ENCODE data around the gene ADPRS. TPM values are rescaled to one million over a fixed set of nuclear protein-coding genes. Genes with fewer than 3 reads are reported as not detected.

Gene ADPRS
- total RNA-seq, 4 donors from 2014 or later = 9.2 to 23.7 (median 17.2) TPM

DNA sequence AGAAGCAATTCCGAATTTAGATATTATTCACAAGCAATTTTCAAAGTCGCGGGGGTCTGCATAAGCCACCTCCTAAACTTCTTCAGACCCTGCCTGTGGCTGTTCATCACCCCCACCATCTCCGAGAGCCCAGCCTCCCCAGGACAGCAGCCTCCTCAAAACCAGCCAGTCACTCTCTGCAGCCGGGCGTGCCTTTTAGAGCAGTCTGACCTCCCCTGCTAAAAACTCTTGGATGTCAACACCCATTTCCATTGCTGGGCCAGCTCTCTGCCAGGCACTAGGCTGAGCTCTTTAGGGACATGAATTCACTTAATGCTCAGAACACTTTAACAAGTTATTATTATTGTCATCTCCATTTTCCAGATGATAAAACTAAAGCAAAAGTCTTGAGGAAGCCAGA lies 11.7 kb downstream of the ADPRS start:
- no peak overlapping the region for H3K27ac ChIP-seq
- no peak for DNase-seq

GRCh38 chr1:36101546-36101945 lies 12.9 kb downstream of the ADPRS start:
- DNase-seq = no peak
- no peaks in the 10 kb centered on the region for H3K36me3 ChIP-seq
- H3K27ac ChIP-seq = no peak overlapping the region
- no peak overlapping the region for H3K4me3 ChIP-seq
- no peaks in the 10 kb centered on the region for H3K4me1 ChIP-seq
- intact Hi-C loops (cut with DNase I; ENCODE audit: low total_unique reads) = no loop called here
- no peaks in the 10 kb centered on the region for H3K9me3 ChIP-seq
- TF ChIP-seq, protein P1, sequence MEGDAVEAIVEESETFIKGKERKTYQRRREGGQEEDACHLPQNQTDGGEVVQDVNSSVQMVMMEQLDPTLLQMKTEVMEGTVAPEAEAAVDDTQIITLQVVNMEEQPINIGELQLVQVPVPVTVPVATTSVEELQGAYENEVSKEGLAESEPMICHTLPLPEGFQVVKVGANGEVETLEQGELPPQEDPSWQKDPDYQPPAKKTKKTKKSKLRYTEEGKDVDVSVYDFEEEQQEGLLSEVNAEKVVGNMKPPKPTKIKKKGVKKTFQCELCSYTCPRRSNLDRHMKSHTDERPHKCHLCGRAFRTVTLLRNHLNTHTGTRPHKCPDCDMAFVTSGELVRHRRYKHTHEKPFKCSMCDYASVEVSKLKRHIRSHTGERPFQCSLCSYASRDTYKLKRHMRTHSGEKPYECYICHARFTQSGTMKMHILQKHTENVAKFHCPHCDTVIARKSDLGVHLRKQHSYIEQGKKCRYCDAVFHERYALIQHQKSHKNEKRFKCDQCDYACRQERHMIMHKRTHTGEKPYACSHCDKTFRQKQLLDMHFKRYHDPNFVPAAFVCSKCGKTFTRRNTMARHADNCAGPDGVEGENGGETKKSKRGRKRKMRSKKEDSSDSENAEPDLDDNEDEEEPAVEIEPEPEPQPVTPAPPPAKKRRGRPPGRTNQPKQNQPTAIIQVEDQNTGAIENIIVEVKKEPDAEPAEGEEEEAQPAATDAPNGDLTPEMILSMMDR (IDR thresholded peaks at IDR 0.05) = no peak
- no peak for TF ChIP-seq POLR2A (IDR thresholded peaks at IDR 0.05)
- H3K27me3 ChIP-seq = no peaks in the 10 kb centered on the region

More for the DNA sequence above, 11.7 kb downstream of the ADPRS start:
- intact Hi-C loops (cut with DNase I; ENCODE audit: low total_unique reads) = no loop called here
- Histone ChIP-seq H3K27me3 (no peaks in the 10 kb centered on the region), H3K36me3 (no peaks in the 10 kb centered on the region), H3K9me3 (no peaks in the 10 kb centered on the region), H3K4me3 (no peak overlapping the region), H3K4me1 (no peaks in the 10 kb centered on the region)
- no peak for TF ChIP-seq POLR2A (IDR thresholded peaks at IDR 0.05)
- TF ChIP-seq, protein P1 (IDR thresholded peaks at IDR 0.05) = no peak

GRCh38 chr1:36106269-36106668 lies 17.6 kb downstream of the ADPRS start:
- intact Hi-C loops (cut with DNase I; ENCODE audit: low total_unique reads) = no loop called here
- Histone ChIP-seq H3K27me3 (no peaks in the 10 kb centered on the region), H3K9me3 (no peaks in the 10 kb centered on the region), H3K4me1 (no peaks in the 10 kb centered on the region), H3K36me3 (no peaks in the 10 kb centered on the region), H3K4me3 (no peak overlapping the region), H3K27ac (no peak overlapping the region)
- no peak for TF ChIP-seq POLR2A (IDR thresholded peaks at IDR 0.05)
- TF ChIP-seq, protein P1 (IDR thresholded peaks at IDR 0.05) = no peak
- no peak for DNase-seq

DNA sequence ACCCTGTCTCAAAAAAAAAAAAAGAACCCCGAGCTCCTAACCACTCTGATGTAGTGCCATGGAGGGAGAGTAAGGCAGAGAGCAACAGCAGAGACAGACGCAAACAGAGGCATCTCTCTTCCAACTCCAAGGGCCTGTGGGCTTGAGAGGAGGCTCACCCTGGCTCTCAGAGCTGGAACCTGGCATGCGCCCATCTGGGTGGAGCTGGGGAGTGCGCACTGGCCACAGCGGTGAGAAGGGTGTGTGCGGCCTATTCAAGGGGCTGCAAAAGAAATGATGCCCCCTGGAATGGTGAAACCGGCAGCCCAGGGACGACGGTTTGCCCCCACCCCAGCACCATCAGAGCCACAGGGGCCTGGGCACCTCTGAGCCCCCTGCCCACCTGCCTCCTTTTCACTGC lies 18.7 kb downstream of the ADPRS start:
- Histone ChIP-seq H3K4me3 (no peak overlapping the region), H3K4me1 (no peaks in the 10 kb centered on the region), H3K36me3 (no peaks in the 10 kb centered on the region), H3K27ac (no peak overlapping the region), H3K9me3 (no peaks in the 10 kb centered on the region), H3K27me3 (no peaks in the 10 kb centered on the region)
- TF ChIP-seq POLR2A (IDR thresholded peaks at IDR 0.05) = no peak
- TF ChIP-seq, protein P1 (IDR thresholded peaks at IDR 0.05) = no peak
- intact Hi-C loops (cut with DNase I; ENCODE audit: low total_unique reads) = no loop called here
- DNase-seq = no peak

GRCh38 chr1:36108314-36108713 lies 19.6 kb downstream of the ADPRS start:
- H3K36me3 ChIP-seq = no peaks in the 10 kb centered on the region
- H3K9me3 ChIP-seq = no peaks in the 10 kb centered on the region
- intact Hi-C loops (cut with DNase I; ENCODE audit: low total_unique reads) = no loop called here
- no peak overlapping the region for H3K27ac ChIP-seq
- H3K4me3 ChIP-seq = no peak overlapping the region
- no peaks in the 10 kb centered on the region for H3K27me3 ChIP-seq
- no peak for DNase-seq
- TF ChIP-seq, protein P1 (IDR thresholded peaks at IDR 0.05) = no peak
- no peak for TF ChIP-seq POLR2A (IDR thresholded peaks at IDR 0.05)
- H3K4me1 ChIP-seq = no peaks in the 10 kb centered on the region
